ENCODE data around the gene OR2B2.

The OR2B2 gene

GRCh38 chr6:27861861-27862260 is 50.3 kb downstream of the OR2B2 start:
- H3K9ac ChIP-seq (ENCODE audit: low read length), result no peak overlapping the region
- no peak overlapping the region for H3K27ac ChIP-seq (ENCODE audit: low read depth, low read length)
- no peak overlapping the region for H3K4me3 ChIP-seq (ENCODE audit: low read length)
- H3K4me1 ChIP-seq (ENCODE audit: control insufficient read depth, insufficient read depth, low read length), result peaks cover 7% of the 10 kb centered on the region
- no peaks in the 10 kb centered on the region for H3K36me3 ChIP-seq (ENCODE audit: control insufficient read depth, insufficient read depth, low read length)
- peaks cover 4% of the 10 kb centered on the region for H3K27me3 ChIP-seq (ENCODE audit: control insufficient read depth, insufficient read depth, low read length)

- H3K27ac ChIP-seq (ENCODE audit: low read depth, low read length), result no peak overlapping the region
- H3K4me3 ChIP-seq (ENCODE audit: low read length), result no peak overlapping the region
- no peaks in the 10 kb centered on the region for H3K27me3 ChIP-seq (ENCODE audit: control insufficient read depth, insufficient read depth, low read length)
- H3K9ac ChIP-seq (ENCODE audit: low read length), result no peak overlapping the region
- H3K4me1 ChIP-seq (ENCODE audit: control insufficient read depth, insufficient read depth, low read length), result peaks cover 7% of the 10 kb centered on the region
- no peaks in the 10 kb centered on the region for H3K36me3 ChIP-seq (ENCODE audit: control insufficient read depth, insufficient read depth, low read length)
These were observed 50.8 kb downstream of the OR2B2 start for GRCh38 chr6:27861276-27861840.
